Subcutaneous adipose tissue (tissue), 4 donors: ENCODE measurements around the gene CAMK1. TPM values are rescaled to one million over a fixed set of nuclear protein-coding genes. Genes with fewer than 3 reads are reported as not detected.

Source experiments
- total RNA-seq, 4 donors: library from RNA; depleted of rRNA; stranded (reverse); fragments of >200 nt; gene quantifications; one replicate each; pipeline ENCODE4 v1.1.0, GENCODE V29; 2016
- TF ChIP-seq, protein P1 (sequence below): fragments of 450-650 bp; IDR thresholded peaks from one replicate; pipeline ENCODE4 v1.5.1; 2016; ENCODE audit warnings: low read depth, mild to moderate bottlenecking, control low read depth, antibody characterized with exemption, moderate library complexity

The CAMK1 gene
- total RNA-seq, 4 donors from 2014 or later: 57.0 to 122 (median 66.6) TPM

DNA sequence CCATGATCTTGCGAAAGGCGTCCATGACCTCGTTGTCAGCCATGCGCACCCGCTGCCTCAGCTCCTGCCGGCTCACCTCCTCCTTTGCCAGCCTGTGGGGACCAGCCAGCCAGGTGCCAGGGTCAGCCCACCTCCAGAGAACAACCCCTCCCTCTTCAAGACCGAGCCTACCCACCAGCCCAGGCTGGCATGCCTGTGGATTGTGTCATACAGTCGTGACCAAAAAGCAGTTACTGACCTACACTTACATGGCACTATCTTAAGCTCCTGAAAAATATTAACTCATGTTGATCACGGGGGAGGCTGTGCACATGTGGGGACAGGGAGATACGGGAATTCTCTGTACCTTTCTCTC, 10.7 kb upstream of the CAMK1 start:
- TF ChIP-seq, protein P1, sequence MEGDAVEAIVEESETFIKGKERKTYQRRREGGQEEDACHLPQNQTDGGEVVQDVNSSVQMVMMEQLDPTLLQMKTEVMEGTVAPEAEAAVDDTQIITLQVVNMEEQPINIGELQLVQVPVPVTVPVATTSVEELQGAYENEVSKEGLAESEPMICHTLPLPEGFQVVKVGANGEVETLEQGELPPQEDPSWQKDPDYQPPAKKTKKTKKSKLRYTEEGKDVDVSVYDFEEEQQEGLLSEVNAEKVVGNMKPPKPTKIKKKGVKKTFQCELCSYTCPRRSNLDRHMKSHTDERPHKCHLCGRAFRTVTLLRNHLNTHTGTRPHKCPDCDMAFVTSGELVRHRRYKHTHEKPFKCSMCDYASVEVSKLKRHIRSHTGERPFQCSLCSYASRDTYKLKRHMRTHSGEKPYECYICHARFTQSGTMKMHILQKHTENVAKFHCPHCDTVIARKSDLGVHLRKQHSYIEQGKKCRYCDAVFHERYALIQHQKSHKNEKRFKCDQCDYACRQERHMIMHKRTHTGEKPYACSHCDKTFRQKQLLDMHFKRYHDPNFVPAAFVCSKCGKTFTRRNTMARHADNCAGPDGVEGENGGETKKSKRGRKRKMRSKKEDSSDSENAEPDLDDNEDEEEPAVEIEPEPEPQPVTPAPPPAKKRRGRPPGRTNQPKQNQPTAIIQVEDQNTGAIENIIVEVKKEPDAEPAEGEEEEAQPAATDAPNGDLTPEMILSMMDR: no peak

GRCh38 chr3:9779721-9780457, 10.1 kb upstream of the CAMK1 start:
- TF ChIP-seq, protein P1: no peak

GRCh38 chr3:9779075-9779593, 9.4 kb upstream of the CAMK1 start:
- TF ChIP-seq, protein P1: no peak

GRCh38 chr3:9778143-9779074, 8.7 kb upstream of the CAMK1 start:
- TF ChIP-seq, protein P1: no peak

DNA sequence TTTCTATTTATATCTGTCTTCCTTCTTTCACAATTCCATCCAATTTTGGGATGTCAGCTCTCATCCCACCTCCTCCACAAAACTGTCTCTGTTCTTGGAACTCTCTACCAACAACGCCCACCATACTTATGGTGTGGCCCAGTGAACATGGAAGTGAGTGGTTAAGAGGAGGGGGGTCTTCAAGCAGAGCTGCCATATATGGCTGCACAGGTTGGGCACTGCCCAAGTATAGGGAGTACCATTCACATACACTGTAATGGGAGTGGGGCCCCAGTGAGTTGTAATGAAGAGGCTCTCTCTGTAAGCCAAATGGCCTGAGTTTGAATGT, 7.9 kb upstream of the CAMK1 start:
- TF ChIP-seq, protein P1: no peak

DNA sequence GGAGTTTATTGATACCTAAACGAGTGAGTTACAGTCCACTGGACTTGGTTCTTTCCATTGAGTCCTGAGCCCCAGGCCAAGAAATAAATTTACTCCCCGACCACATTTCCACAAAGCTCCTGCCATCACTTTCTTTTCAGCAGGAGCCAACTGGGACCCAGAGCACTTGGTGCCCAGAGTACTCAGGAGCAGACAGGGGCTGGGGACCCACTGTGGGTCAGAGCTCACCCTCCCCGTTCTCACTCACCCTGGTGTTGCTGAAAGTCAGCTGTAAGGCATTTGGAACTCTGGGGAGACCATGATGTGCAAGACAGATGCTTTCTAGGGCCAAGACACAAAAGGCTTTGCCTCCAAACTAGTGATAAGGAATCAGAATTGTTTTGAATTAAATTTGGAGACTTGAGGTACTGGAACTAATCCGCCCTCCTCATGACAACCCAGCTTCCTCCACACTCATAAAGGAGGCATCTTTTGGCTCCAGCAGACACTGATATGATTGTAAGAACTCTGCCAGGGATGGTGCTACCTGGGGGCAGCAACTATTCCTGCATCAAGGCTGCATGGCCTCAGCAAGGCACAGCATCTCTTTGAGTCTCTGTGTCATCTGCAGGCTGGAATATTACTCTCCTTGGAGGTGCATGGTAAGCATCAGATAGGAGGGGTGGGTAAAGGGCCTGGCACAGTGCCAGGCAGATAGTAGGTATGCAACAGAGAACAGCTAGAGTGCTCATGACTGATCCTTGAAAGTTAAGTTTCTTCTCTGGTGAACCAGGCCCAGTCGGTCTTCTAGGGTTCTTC, 7.3 kb upstream of the CAMK1 start:
- TF ChIP-seq, protein P1: no peak
